ENCODE results near the gene RPS17. TPM values are rescaled to one million over a fixed set of nuclear protein-coding genes. Genes with fewer than 3 reads are reported as not detected.

The RPS17 gene
- total and polyA plus RNA-seq, 2 of the 4 experiments (the other 2 are of a cell fraction) = 2,617 to 4,201 TPM

GRCh38 chr15:82572311-82572710, 32.1 kb upstream of the RPS17 start:
- DNase-seq (peak; percentile 8), ATAC-seq (ENCODE audit: low read depth) (peak; percentile 2; the same call in 1 of the 2 replicates)
- peak overlapping the region; percentile 49; the same call in 1 of the 2 replicates for H3K4me2 ChIP-seq (ENCODE audit: low read depth, low read length)
- TF ChIP-seq POLR2A (IDR thresholded peaks at IDR 0.05; ENCODE audit: low read depth, low read length) = no peak
- no peak for TF ChIP-seq ELK1 (IDR thresholded peaks at IDR 0.05; ENCODE audit: borderline replicate concordance, low read depth, low read length)
- no peak for TF ChIP-seq CEBPB (IDR thresholded peaks at IDR 0.05; ENCODE audit: low read depth, low read length)
- no peak for TF ChIP-seq SMC3 (IDR thresholded peaks at IDR 0.05; ENCODE audit: low read depth, low read length)
- TF ChIP-seq BHLHE40 (IDR thresholded peaks at IDR 0.05; ENCODE audit: low read depth, low read length) = no peak
- no peak for TF ChIP-seq CTCF (conservative IDR thresholded peaks at IDR 0.05; ENCODE audit: low read depth, low read length)
- TF ChIP-seq FOS (IDR thresholded peaks at IDR 0.05; ENCODE audit: low read depth, low read length) = no peak
- TF ChIP-seq RCOR1 (IDR thresholded peaks at IDR 0.05; ENCODE audit: insufficient replicate concordance, low read length) = no peak
- TF ChIP-seq NFE2L2 (IDR thresholded peaks at IDR 0.05; ENCODE audit: low read depth, low read length) = no peak
- no peak for TF ChIP-seq CHD1 (IDR thresholded peaks at IDR 0.05; ENCODE audit: low read depth, low read length)
- TF ChIP-seq RFX5 (IDR thresholded peaks at IDR 0.05; ENCODE audit: low read depth, low read length) = no peak
- no peak for TF ChIP-seq USF2 (IDR thresholded peaks at IDR 0.05; ENCODE audit: low read depth, low read length)
- TF ChIP-seq MXI1 (IDR thresholded peaks at IDR 0.05; ENCODE audit: borderline replicate concordance, low read depth, low read length) = no peak
- no peak for TF ChIP-seq MAZ (IDR thresholded peaks at IDR 0.05; ENCODE audit: borderline replicate concordance, low read depth, low read length)
- TF ChIP-seq MAFK (IDR thresholded peaks at IDR 0.05; ENCODE audit: low read depth, low read length) = no peak
- TF ChIP-seq RAD21 (IDR thresholded peaks at IDR 0.05; ENCODE audit: low read length) = no peak
- H3K79me1 ChIP-seq (ENCODE audit: low read depth in 1 of 2, low read length in 2 of 2) = peaks cover 0 to 7% of the 10 kb centered on the region in 2 experiments; a peak in 1 of 4 replicates
- H2AK9ac ChIP-seq (replicated peaks; ENCODE audit: low read depth, low read length, poor library complexity) = no peak overlapping the region
- dilution Hi-C loops (cut with HindIII; ENCODE audit: low sequenced_read_pairs, unreplicated experiment) (no loop called here), in situ Hi-C loops (cut with MboI; ENCODE audit: low sequenced_read_pairs) (no loop called here), intact Hi-C loops (cut with micrococcal nuclease) (no loop called here)
- H2AK5ac ChIP-seq (ENCODE audit: low read depth, low read length) = no peak overlapping the region
- 52% methylated on average over 4 of the region's 5 CpGs; no CpG with 5 or more reads in 1 of the 2 experiments for WGBS, 2 experiments (ENCODE audit: extremely low coverage in 2 of 2, insufficient read length in 1 of 2)
- POLR2A ChIA-PET (ENCODE audit: unreplicated experiment) = interaction anchor here (1.0 kb wide), 1 partner anchor 12 kb away, joined by 4 read pairs; no protein-coding TSS in a partner anchor
- H4K8ac ChIP-seq (ENCODE audit: low read depth in 2 of 2, low read length in 2 of 2) = no peak overlapping the region; a peak in 1 of 4 replicates
- peaks cover 4% of the 10 kb centered on the region; the same call in 1 of the 2 replicates for H3K9me1 ChIP-seq (ENCODE audit: insufficient read depth, low read length)
- CTCF ChIA-PET = interaction anchor here (0.7 kb wide), 1 partner anchor 11 kb away, joined by 5 read pairs; no protein-coding TSS in a partner anchor
- no peak overlapping the region for H4K5ac ChIP-seq (ENCODE audit: low read depth, low read length)
- 0 out of 2 replicates have a peak, but pooled peaks cover 2% of the 10 kb centered on the region for H3K27me3 ChIP-seq (ENCODE audit: control insufficient read depth, insufficient read depth, low read length)
- no peak overlapping the region for H2BK5ac ChIP-seq (ENCODE audit: low read depth, low read length, poor library complexity, severe bottlenecking)
- H4K91ac ChIP-seq (ENCODE audit: insufficient read depth, low read depth, low read length) = no peak overlapping the region
- H3K27ac ChIP-seq (ENCODE audit: insufficient read depth, low read length) = no peak overlapping the region
- no peak overlapping the region for H3K4me3 ChIP-seq (ENCODE audit: insufficient read depth, low read depth, low read length)
- no peak overlapping the region for H3K14ac ChIP-seq (replicated peaks; ENCODE audit: low read depth, low read length)
- H2BK15ac ChIP-seq (ENCODE audit: low read depth, low read length) = no peak overlapping the region
- no TSS peak for BruUV-seq (replicated peaks)
- H2AFZ ChIP-seq (replicated peaks; ENCODE audit: low read length, poor library complexity) = peak overlapping the region; percentile 96
- H3K23ac ChIP-seq (ENCODE audit: low read depth, low read length) = no peak overlapping the region
- H3K4me1 ChIP-seq (ENCODE audit: control insufficient read depth, insufficient read depth, low read length) = peaks cover 8% of the 10 kb centered on the region
- H3K36me3 ChIP-seq (ENCODE audit: control insufficient read depth, insufficient read depth, low read length) = no peaks in the 10 kb centered on the region
- H3K18ac ChIP-seq (ENCODE audit: low read depth, low read length) = no peak overlapping the region
- H2BK120ac ChIP-seq (ENCODE audit: low read depth, low read length) = no peak overlapping the region
- H2BK20ac ChIP-seq (ENCODE audit: low read depth, low read length) = no peak overlapping the region
- H3K4ac ChIP-seq (ENCODE audit: low read depth, low read length) = no peak overlapping the region
- no peaks in the 10 kb centered on the region for H4K20me1 ChIP-seq (ENCODE audit: insufficient read depth, low read length)
- no peak overlapping the region for H3K56ac ChIP-seq (ENCODE audit: extremely low read depth, insufficient read depth, low read length)
- no peak overlapping the region for H3K9ac ChIP-seq (ENCODE audit: low read depth, low read length)
- no peaks in the 10 kb centered on the region for H3K9me3 ChIP-seq (ENCODE audit: control insufficient read depth, insufficient read depth, low read length)

Measured in IMR-90 (cell line).